Measurements from ENCODE around the gene IER3IP1. TPM values are rescaled to one million over a fixed set of nuclear protein-coding genes. Genes with fewer than 3 reads are reported as not detected.

The IER3IP1 gene
- total RNA-seq, 1 experiment from 2014 or later = 14.1 TPM

DNA sequence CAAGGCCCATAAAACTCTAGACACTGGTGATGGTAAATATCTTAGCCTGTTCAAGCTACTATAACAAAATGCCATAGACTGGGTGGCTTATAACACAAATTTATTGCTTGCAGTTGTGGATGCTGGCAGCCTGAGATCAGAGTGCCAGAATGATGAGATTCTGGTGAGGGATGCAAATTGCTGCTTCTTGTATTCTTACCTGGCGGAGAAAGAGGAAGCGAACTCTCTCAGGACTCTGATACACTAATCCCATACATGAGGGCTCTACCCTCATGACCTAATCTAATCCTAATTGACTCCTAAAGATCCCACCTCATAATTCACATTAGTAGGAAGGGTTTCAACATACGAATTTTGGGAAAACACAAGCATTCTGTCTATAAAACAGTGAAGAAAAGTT lies 4.6 kb upstream of the IER3IP1 start:
- no peak for DNase-seq (ENCODE audit: unreplicated experiment)
- Mint-ChIP-seq H3K4me1 (ENCODE audit: insufficient read depth, unreplicated experiment) (peaks cover 6% of the 10 kb centered on the region), H3K27me3 (ENCODE audit: insufficient read depth, unreplicated experiment) (no peaks in the 10 kb centered on the region), H3K4me3 (ENCODE audit: unreplicated experiment) (no peak overlapping the region), H3K36me3 (ENCODE audit: insufficient read depth, unreplicated experiment) (no peaks in the 10 kb centered on the region), H3K9me3 (ENCODE audit: unreplicated experiment) (no peaks in the 10 kb centered on the region), H3K27ac (ENCODE audit: low read depth, unreplicated experiment) (no peak overlapping the region)
- ChIA-PET POLR2A (interaction anchor here (1.8 kb wide), 1 partner anchor 31 kb away, joined by 9 read pairs; the partner anchor contains the start of gene HDHD2), CTCF (no interaction called here)
- no TSS peak for BruUV-seq (replicated peaks)
- TF ChIP-seq CTCF (IDR thresholded peaks at IDR 0.05; ENCODE audit: unreplicated experiment) = no peak
- intact Hi-C loops (cut with micrococcal nuclease) = no loop called here

DNA sequence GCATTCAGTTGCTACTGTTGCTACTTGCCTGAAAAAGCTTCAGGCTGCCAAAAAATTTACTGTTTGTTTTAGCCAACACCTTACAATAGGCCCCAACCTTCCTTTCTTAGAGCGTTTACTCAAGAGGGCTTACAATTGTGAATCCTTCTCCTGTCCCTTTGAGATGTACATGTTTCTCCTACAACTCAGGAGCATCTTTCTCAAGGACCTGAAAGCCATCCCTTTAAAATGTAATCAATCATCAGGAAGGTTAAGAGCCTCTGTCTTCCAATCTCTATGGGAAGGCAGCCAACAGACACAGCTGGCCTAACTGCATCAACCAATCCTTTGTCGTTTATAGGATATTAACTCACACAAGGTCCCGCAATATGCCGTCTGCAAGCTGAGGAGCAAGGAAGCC lies 3.4 kb upstream of the IER3IP1 start:
- POLR2A ChIA-PET = interaction anchor here (1.0 to 1.8 kb wide), 2 partner anchors 12 to 29 kb away, joined by 3 to 9 read pairs; partner anchors contain the start of gene HDHD2

GRCh38 chr18:47175283-47175897 lies 774 bp downstream of the IER3IP1 start:
- H3K4me3 Mint-ChIP-seq (ENCODE audit: unreplicated experiment) = no peak overlapping the region
- H3K27me3 Mint-ChIP-seq (ENCODE audit: insufficient read depth, unreplicated experiment) = no peaks in the 10 kb centered on the region
- no peak overlapping the region for H3K27ac Mint-ChIP-seq (ENCODE audit: low read depth, unreplicated experiment)
- ChIA-PET POLR2A (interaction anchor here (0.6 to 2.3 kb wide), 6 partner anchors 8 to 748 kb away, joined by 3 to 32 read pairs (median 4); partner anchors contain the start of gene HDHD2), CTCF (interaction anchor here (0.6 kb wide), 1 partner anchor 1884 kb away, joined by 3 read pairs; no protein-coding TSS in a partner anchor)
- no peaks in the 10 kb centered on the region for H3K36me3 Mint-ChIP-seq (ENCODE audit: insufficient read depth, unreplicated experiment)
- TF ChIP-seq CTCF (IDR thresholded peaks at IDR 0.05; ENCODE audit: unreplicated experiment) = no peak
- peak; percentile 13 for DNase-seq (ENCODE audit: unreplicated experiment)
- no peaks in the 10 kb centered on the region for H3K4me1 Mint-ChIP-seq (ENCODE audit: insufficient read depth, unreplicated experiment)
- no peaks in the 10 kb centered on the region for H3K9me3 Mint-ChIP-seq (ENCODE audit: unreplicated experiment)
- intact Hi-C loops (cut with micrococcal nuclease) = no loop called here
- no TSS peak for BruUV-seq (replicated peaks)

More for the DNA sequence above, 3.4 kb upstream of the IER3IP1 start:
- DNase-seq (ENCODE audit: unreplicated experiment) = no peak
- peaks cover under 1% of the 10 kb centered on the region for H3K4me1 Mint-ChIP-seq (ENCODE audit: insufficient read depth, unreplicated experiment)
- H3K9me3 Mint-ChIP-seq (ENCODE audit: unreplicated experiment) = no peaks in the 10 kb centered on the region
- intact Hi-C loops (cut with micrococcal nuclease) = no loop called here
- no peak for TF ChIP-seq CTCF (IDR thresholded peaks at IDR 0.05; ENCODE audit: unreplicated experiment)
- BruUV-seq (replicated peaks) = no TSS peak
- no peaks in the 10 kb centered on the region for H3K36me3 Mint-ChIP-seq (ENCODE audit: insufficient read depth, unreplicated experiment)
- H3K4me3 Mint-ChIP-seq (ENCODE audit: unreplicated experiment) = no peak overlapping the region
- CTCF ChIA-PET = interaction anchor here (0.6 to 1.7 kb wide), 3 partner anchors 25 to 741 kb away, joined by 4 to 7 read pairs (median 4); no protein-coding TSS in a partner anchor
- no peaks in the 10 kb centered on the region for H3K27me3 Mint-ChIP-seq (ENCODE audit: insufficient read depth, unreplicated experiment)
- H3K27ac Mint-ChIP-seq (ENCODE audit: low read depth, unreplicated experiment) = no peak overlapping the region

- Mint-ChIP-seq H3K36me3 (ENCODE audit: insufficient read depth, unreplicated experiment) (no peaks in the 10 kb centered on the region), H3K4me1 (ENCODE audit: insufficient read depth, unreplicated experiment) (no peaks in the 10 kb centered on the region), H3K27me3 (ENCODE audit: insufficient read depth, unreplicated experiment) (no peaks in the 10 kb centered on the region), H3K4me3 (ENCODE audit: unreplicated experiment) (no peak overlapping the region), H3K9me3 (ENCODE audit: unreplicated experiment) (no peaks in the 10 kb centered on the region), H3K27ac (ENCODE audit: low read depth, unreplicated experiment) (no peak overlapping the region)
- ChIA-PET POLR2A (interaction anchor here (0.6 to 2.3 kb wide), 7 partner anchors 9 to 749 kb away, joined by 3 to 32 read pairs (median 3); partner anchors contain the start of gene HDHD2), CTCF (interaction anchor here (0.6 to 0.8 kb wide), 2 partner anchors 574 to 1885 kb away, joined by 3 to 4 read pairs; no protein-coding TSS in a partner anchor)
- intact Hi-C loops (cut with micrococcal nuclease) = no loop called here
- no TSS peak for BruUV-seq (replicated peaks)
- no peak for TF ChIP-seq CTCF (IDR thresholded peaks at IDR 0.05; ENCODE audit: unreplicated experiment)
- peak; percentile 56 for DNase-seq (ENCODE audit: unreplicated experiment)
Observed at GRCh38 chr18:47174545-47175116, 1.5 kb downstream of the IER3IP1 start.
